ENCODE results near the gene PARP3. TPM values are rescaled to one million over a fixed set of nuclear protein-coding genes. Genes with fewer than 3 reads are reported as not detected.
A peak's percentile ranks its signal among the peaks of the same experiment; 100 is the strongest.

The PARP3 gene
- total RNA-seq, 4 donors from 2014 or later = 100 to 157 (median 137) TPM

DNA sequence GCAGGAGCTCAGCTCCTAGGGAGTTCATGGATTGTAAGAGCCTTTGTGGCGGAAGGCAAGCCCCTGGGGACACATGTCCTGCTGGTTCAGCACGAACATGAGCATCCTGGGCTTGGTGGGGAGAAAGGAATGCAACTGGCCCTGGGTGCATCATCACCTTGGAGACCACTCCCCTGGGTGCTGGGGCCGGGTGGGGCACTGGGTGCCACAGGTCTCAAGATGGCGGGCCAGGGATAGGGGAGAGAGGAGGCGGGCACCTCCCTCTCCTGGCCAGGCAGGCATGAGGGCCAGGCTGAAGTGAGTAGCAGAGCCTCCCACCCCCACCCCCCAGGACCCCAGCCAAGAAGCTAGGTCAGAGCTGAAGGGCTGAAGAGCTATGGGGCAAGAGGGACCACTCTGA, 24.3 kb downstream of the PARP3 start:
- no peaks in the 10 kb centered on the region for H3K9me3 ChIP-seq
- H3K36me3 ChIP-seq = no peaks in the 10 kb centered on the region
- no peak for DNase-seq
- no peaks in the 10 kb centered on the region for H3K27me3 ChIP-seq
- peak overlapping the region; percentile 63 to 97 (median 86) for H3K4me3 ChIP-seq
- H3K4me1 ChIP-seq = peaks cover 0 to 29% (median 7%) of the 10 kb centered on the region in 4 donors
- peak overlapping the region; percentile 84 to 97 (median 90) for H3K27ac ChIP-seq
- TF ChIP-seq, protein P1, sequence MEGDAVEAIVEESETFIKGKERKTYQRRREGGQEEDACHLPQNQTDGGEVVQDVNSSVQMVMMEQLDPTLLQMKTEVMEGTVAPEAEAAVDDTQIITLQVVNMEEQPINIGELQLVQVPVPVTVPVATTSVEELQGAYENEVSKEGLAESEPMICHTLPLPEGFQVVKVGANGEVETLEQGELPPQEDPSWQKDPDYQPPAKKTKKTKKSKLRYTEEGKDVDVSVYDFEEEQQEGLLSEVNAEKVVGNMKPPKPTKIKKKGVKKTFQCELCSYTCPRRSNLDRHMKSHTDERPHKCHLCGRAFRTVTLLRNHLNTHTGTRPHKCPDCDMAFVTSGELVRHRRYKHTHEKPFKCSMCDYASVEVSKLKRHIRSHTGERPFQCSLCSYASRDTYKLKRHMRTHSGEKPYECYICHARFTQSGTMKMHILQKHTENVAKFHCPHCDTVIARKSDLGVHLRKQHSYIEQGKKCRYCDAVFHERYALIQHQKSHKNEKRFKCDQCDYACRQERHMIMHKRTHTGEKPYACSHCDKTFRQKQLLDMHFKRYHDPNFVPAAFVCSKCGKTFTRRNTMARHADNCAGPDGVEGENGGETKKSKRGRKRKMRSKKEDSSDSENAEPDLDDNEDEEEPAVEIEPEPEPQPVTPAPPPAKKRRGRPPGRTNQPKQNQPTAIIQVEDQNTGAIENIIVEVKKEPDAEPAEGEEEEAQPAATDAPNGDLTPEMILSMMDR (IDR thresholded peaks at IDR 0.05) = no peak
- TF ChIP-seq POLR2A (IDR thresholded peaks at IDR 0.05) = no peak

DNA sequence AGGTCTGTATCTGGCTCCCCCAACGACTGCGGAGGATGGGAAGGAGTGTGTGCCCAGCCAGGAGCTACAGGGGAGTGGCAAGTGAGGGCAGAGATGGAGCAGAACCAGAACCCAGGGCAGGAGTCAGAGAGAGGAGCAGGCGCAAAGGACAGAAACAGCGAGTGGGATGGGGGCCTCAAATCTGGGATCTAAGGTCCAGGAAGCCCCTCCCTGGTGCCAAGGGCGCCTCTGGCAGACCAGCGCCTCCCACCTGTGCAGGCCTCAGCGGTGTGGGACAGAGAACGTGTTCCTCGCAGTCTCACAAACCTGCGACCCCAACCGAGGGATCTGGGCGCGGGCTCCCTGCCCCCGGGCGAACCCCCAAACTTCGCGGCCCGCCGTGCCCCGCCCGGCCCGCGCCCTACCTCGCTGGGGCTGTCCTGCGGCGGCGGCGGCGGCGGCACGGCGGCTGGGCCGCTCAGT, 24.8 kb downstream of the PARP3 start:
- no peak for DNase-seq
- no peaks in the 10 kb centered on the region for H3K27me3 ChIP-seq
- peak overlapping the region; percentile 63 to 97 (median 86) for H3K4me3 ChIP-seq
- no peak for TF ChIP-seq POLR2A (IDR thresholded peaks at IDR 0.05)
- TF ChIP-seq, protein P1 (IDR thresholded peaks at IDR 0.05) = no peak
- H3K27ac ChIP-seq = peak overlapping the region; percentile 84 to 97 (median 90)
- peaks cover 0 to 29% (median 7%) of the 10 kb centered on the region in 4 donors for H3K4me1 ChIP-seq
- no peaks in the 10 kb centered on the region for H3K9me3 ChIP-seq
- H3K36me3 ChIP-seq = no peaks in the 10 kb centered on the region

DNA sequence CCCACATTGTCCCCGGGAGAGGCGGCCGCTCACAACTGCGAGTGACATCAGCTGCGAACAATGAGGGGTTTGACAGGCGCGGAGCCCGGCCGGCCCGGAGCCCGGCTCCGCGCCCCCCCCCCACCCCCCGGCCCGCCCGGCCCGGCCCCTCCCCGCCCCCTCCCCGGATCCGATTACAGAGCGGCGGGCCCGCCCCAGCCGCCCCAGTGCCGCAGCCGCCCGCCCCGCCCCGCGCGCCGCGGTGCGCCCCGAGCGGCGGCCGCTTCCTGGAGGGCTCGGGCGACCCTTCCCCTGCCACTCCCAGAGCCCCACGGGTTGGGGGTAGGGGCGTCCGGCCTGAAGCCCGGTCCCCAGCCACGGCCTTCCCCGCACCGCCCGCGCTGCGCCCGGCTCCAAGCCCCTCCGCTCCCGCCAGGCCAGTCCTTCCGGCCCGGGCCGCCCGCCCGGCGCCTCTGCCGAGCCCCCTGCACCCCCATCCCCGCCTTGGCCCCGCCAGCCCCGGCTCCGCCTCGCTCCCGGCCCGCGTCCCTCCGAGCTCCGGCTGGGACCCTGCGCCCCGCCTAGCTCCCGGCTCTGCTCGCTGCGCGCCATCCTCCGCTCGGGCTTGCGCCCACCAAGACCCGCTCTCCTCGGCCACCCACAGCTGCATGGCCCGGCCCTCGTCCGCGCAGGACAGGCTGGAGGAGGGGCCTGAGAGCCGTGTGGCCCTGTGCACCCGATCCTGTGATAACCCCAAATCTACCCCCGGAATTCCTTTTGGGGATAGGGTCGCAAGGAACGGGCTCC, 25.4 kb downstream of the PARP3 start, which contains the start of gene PCBP4:
TSS of gene PCBP4 (minus strand) at position 71 of the 786 bp plus-strand sequence. CDS start 6,214 bp downstream, outside the sequence.
- peak; percentile 31 to 80 (median 71) for DNase-seq
- TF ChIP-seq, protein P1 (IDR thresholded peaks at IDR 0.05) = no peak
- TF ChIP-seq POLR2A (IDR thresholded peaks at IDR 0.05) = peak in 1 of 2 donors; percentile 23
- no peaks in the 10 kb centered on the region for H3K27me3 ChIP-seq
- H3K27ac ChIP-seq = peak within 1 kb of the TSS; percentile 84 to 97 (median 90)
- H3K9me3 ChIP-seq = no peaks in the 10 kb centered on the region
- no peaks in the 10 kb centered on the region for H3K36me3 ChIP-seq
- peaks cover 0 to 29% (median 7%) of the 10 kb centered on the region in 4 donors for H3K4me1 ChIP-seq
- H3K4me3 ChIP-seq = peak within 1 kb of the TSS; percentile 63 to 97 (median 86)

DNA sequence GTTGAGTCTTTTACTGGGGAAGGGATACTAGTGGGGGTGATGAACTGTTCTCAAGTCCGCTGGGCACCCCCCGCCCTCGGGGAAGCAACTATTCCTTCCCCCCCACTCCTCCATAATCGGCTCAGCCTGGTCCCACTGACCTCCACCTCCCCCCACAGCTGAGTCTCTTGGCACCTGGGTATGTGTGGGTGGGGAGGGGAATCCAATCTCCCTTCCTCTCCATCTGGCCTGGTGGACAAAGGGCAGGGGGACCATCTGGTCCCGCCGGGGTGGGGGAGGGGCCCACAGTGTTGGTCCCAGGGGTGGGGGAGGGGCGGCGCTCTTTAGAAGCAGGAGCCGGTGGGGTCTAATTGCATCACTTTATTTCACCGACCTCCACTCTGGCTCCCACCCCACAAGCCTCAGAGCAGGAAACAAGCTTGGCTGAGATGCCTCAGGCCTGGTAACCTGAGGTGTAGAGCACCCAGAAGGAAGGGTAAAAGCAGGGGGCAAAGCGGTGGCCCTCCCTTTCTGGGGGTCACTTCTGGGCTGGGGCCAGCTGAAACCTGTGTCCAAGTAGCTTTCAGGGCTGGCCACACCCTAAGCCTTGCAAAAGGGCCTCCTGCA, 26.1 kb downstream of the PARP3 start:
- no peak for DNase-seq
- peak overlapping the region; percentile 84 to 97 (median 90) for H3K27ac ChIP-seq
- no peaks in the 10 kb centered on the region for H3K27me3 ChIP-seq
- TF ChIP-seq POLR2A (IDR thresholded peaks at IDR 0.05) = no peak
- TF ChIP-seq, protein P1 (IDR thresholded peaks at IDR 0.05) = no peak
- peak overlapping the region; percentile 63 to 97 (median 86) for H3K4me3 ChIP-seq
- no peaks in the 10 kb centered on the region for H3K9me3 ChIP-seq
- peaks cover 0 to 29% (median 7%) of the 10 kb centered on the region in 4 donors for H3K4me1 ChIP-seq
- H3K36me3 ChIP-seq = no peaks in the 10 kb centered on the region

DNA sequence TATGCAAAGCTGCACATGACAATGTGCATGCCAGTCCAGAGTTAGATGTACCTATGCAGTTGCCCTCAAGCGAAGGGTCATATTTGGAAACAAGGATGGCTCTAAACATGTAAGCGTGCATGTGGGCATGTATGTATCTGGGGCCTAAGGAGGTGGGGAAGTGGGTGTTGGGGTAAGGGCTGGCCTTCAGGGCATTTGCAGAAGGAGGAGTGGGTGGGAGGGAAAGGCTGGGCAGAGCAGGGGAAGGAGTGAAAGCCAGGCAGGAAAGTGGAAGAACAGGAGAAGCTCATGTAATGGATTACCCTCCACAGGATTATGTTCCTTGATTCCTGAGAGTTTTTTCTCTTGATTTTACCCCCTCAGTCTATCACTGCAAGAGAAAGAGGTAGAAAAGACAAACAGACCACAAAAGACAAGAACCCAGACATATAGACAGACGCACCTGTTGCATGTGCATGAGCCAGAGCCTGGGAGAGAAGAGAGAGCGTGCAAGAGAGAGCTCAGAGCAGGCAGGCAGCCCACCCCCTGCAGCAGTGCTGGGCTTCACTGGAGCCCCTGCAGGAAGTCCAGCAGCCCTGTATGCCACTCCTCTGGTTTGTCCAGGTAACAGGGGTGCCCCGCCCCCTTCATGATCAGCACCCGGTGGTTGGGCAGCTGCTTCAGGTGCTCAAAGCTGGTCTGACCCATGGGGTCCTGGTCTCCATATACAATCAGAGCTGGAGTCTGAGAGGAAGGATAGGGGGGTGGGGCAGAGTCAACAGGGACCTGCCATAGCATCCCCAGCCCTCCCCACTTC, 26.9 kb downstream of the PARP3 start:
- Histone ChIP-seq H3K27ac (peak overlapping the region in 2 of 4 donors; percentile 84 to 97), H3K27me3 (no peaks in the 10 kb centered on the region), H3K4me3 (no peak overlapping the region), H3K9me3 (no peaks in the 10 kb centered on the region), H3K4me1 (peaks cover under 1 to 30% (median 8%) of the 10 kb centered on the region in 4 donors), H3K36me3 (no peaks in the 10 kb centered on the region)
- DNase-seq = no peak
- no peak for TF ChIP-seq POLR2A (IDR thresholded peaks at IDR 0.05)
